ENCODE data around the gene DUS4L. TPM values are rescaled to one million over a fixed set of nuclear protein-coding genes. Genes with fewer than 3 reads are reported as not detected.

DUS4L gene
- total RNA-seq, 1 donor from 2014 or later, result 9.2 TPM

DNA sequence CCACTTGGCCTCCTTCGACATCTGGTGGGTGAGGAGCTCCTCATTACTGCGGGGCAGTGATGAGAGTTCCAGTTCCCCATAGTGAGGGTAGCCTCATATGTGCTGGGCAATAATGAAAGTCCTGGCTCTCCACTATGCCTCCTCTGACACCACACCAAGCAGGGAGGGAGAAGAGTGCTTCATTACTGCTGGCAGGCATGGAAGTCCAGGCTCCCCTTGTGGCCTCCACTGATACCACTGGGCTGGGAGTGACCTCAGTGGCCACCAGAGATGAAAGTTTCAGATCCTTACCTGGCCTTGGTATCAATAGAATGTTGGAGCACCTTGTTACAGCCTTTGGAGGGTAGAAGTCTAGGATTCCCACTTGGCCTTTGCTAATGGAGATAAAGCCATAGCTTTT, 6.5 kb downstream of the DUS4L start:
- no peaks in the 10 kb centered on the region for H3K36me3 ChIP-seq (ENCODE audit: control insufficient read depth, insufficient read depth, low read length)
- no peaks in the 10 kb centered on the region for H3K27me3 ChIP-seq (ENCODE audit: control insufficient read depth, insufficient read depth, low read length)
- H3K4me3 ChIP-seq (ENCODE audit: low read depth, low read length), result no peak overlapping the region
- TF ChIP-seq, protein P1, sequence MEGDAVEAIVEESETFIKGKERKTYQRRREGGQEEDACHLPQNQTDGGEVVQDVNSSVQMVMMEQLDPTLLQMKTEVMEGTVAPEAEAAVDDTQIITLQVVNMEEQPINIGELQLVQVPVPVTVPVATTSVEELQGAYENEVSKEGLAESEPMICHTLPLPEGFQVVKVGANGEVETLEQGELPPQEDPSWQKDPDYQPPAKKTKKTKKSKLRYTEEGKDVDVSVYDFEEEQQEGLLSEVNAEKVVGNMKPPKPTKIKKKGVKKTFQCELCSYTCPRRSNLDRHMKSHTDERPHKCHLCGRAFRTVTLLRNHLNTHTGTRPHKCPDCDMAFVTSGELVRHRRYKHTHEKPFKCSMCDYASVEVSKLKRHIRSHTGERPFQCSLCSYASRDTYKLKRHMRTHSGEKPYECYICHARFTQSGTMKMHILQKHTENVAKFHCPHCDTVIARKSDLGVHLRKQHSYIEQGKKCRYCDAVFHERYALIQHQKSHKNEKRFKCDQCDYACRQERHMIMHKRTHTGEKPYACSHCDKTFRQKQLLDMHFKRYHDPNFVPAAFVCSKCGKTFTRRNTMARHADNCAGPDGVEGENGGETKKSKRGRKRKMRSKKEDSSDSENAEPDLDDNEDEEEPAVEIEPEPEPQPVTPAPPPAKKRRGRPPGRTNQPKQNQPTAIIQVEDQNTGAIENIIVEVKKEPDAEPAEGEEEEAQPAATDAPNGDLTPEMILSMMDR (IDR thresholded peaks at IDR 0.05; ENCODE audit: insufficient read depth, low read length, severe bottlenecking), result no peak
- FAIRE-seq (no peak), DNase-seq (ENCODE audit: low read depth) (no peak)

DNA sequence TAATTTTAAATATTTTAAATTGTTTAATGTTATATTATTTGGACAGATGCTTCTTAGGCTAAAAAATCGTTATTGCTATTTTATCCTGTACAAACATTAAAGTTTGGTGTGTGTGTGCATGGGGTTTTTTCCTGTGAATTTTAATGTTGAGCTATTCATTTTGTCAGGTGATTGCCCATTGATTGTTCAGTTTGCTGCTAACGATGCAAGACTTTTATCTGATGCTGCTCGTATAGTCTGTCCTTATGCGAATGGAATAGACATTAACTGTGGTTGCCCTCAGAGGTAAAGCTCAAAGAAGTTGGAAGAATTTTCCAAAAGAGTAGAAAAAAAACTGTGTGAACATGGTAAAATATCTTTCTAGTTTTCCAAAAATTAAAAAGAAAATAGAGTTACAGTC, 9.8 kb downstream of the DUS4L start:
- FAIRE-seq (no peak), DNase-seq (ENCODE audit: low read depth) (no peak)

DNA sequence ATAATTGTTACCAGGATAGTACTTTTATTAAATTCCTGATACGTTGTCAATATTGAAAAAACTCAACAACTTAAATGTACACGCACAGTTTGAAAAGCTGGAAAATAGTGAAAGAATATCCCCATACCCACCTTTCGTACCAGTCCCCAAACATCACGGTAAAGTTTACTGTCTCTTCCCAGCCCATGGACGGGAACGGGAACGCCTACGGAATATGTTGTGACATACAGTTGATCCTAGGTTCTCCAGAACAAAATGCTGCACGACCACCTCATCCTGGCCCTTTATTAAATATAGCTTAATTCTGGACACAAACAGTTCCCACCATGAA, 15.7 kb downstream of the DUS4L start:
- TF ChIP-seq, protein P1 (IDR thresholded peaks at IDR 0.05; ENCODE audit: insufficient read depth, low read length, severe bottlenecking), result no peak
- H3K4me3 ChIP-seq (ENCODE audit: low read depth, low read length), result peak overlapping the region; percentile 74
- H3K27me3 ChIP-seq (ENCODE audit: control insufficient read depth, insufficient read depth, low read length), result no peaks in the 10 kb centered on the region
- H3K36me3 ChIP-seq (ENCODE audit: control insufficient read depth, insufficient read depth, low read length), result no peaks in the 10 kb centered on the region
- DNase-seq (ENCODE audit: low read depth) (peak; percentile 27), FAIRE-seq (no peak)

More for the DNA sequence above, 9.8 kb downstream of the DUS4L start:
- H3K4me3 ChIP-seq (ENCODE audit: low read depth, low read length), result no peak overlapping the region
- H3K36me3 ChIP-seq (ENCODE audit: control insufficient read depth, insufficient read depth, low read length), result no peaks in the 10 kb centered on the region
- no peaks in the 10 kb centered on the region for H3K27me3 ChIP-seq (ENCODE audit: control insufficient read depth, insufficient read depth, low read length)
- TF ChIP-seq, protein P1 (IDR thresholded peaks at IDR 0.05; ENCODE audit: insufficient read depth, low read length, severe bottlenecking), result no peak

DNA sequence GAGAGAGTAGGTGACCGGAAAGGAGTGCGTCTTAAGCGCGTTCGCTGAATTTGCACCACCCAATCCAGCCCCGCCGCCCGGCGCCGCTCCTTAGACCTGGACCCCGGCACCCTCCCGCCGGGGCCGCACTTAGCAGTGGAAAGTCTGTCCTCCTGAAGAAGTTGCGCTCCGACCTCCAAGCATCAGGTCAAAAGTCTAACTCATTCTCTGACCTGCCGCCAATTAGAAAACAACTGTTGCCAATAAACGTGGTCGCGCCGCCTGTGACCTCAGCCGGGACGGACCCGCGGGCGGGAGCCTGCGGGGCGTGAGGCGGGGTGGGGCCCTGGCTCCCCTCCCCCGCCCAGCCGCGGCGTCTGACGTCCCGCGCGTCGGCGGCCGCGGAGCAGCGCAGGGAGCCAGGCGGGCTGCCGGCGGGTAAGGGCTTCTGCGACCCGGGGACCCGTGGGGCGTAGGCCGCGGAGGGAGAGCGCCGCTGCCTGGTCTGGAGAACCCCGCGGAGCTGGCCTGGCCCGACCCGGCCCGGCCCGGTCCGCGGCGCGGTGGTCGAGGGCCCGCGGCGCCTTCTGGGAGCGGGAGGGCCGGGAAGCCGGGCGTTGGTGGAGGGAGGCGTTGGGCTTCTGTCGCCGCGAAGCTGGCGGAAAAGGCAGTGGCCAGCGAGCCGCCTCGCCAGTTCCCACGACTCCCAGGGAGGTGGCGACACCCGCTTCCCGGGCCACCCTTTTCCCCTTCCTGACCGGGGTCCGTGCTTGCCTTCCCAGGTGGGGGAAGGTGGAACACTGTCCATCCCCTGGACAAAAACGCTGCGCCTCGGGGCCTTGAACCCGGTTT, 16.3 kb downstream of the DUS4L start, which contains the start of gene BCAP29:
Gene BCAP29 (plus strand): TSS at position 362 of the 831 bp plus-strand sequence. CDS start 527 bp downstream, outside the sequence.
- H3K36me3 ChIP-seq (ENCODE audit: control insufficient read depth, insufficient read depth, low read length), result peaks cover 2% of the 10 kb centered on the region
- TF ChIP-seq, protein P1 (IDR thresholded peaks at IDR 0.05; ENCODE audit: insufficient read depth, low read length, severe bottlenecking), result peak; percentile 39
- DNase-seq (ENCODE audit: low read depth) (peak; percentile 37), FAIRE-seq (no peak)
- peak within 1 kb of the TSS; percentile 74 for H3K4me3 ChIP-seq (ENCODE audit: low read depth, low read length)
- no peaks in the 10 kb centered on the region for H3K27me3 ChIP-seq (ENCODE audit: control insufficient read depth, insufficient read depth, low read length)

DNA sequence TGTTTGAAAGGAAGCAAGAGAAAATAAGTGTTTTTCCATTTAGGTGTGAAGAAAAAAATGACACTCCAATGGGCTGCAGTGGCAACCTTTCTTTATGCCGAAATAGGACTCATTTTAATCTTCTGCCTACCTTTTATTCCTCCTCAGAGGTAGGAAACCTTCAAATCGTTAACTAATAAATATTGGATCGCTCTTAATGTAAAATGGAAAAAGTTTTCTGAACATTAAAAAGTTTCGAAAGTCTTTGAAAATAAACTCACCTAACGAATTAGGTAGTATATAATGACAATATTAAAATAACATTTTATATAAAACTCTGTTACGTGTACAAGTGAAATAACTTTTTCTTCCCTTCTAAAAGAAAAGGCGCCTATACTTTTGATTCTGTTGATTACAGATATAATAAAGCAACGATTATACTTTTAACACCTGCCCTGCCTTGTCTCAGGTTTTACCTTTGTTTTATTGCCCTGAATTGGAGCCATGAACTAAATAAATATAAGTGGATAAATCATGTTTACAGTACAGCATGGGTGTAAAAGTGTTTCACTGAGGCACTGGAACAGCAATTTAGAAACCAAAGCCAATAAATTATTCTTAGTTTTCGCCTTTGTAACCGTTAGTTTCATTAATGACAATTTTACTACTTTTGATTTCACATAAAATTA, 17.1 kb downstream of the DUS4L start:
- FAIRE-seq (no peak), DNase-seq (ENCODE audit: low read depth) (no peak)
- Histone ChIP-seq H3K4me3 (ENCODE audit: low read depth, low read length) (peak overlapping the region; percentile 74), H3K36me3 (ENCODE audit: control insufficient read depth, insufficient read depth, low read length) (peaks cover 2% of the 10 kb centered on the region), H3K27me3 (ENCODE audit: control insufficient read depth, insufficient read depth, low read length) (no peaks in the 10 kb centered on the region)
- TF ChIP-seq, protein P1 (IDR thresholded peaks at IDR 0.05; ENCODE audit: insufficient read depth, low read length, severe bottlenecking), result no peak

Data from bronchial epithelial cell (primary cell).